Activated T-helper 2 cell treated with anti-CD3 and anti-CD28 coated beads, Interferon-gamma antibody, Interleukin-2, Interleukin-4, amounts not matched to agents 10 μg/mL and 5 μg/mL and 100 μg/mL, durations not matched to agents 14 hours and 24 hours and 36 hours (primary cell): ENCODE results near the gene CCDC167. TPM values are rescaled to one million over a fixed set of nuclear protein-coding genes. Genes with fewer than 3 reads are reported as not detected.

ENCODE experiments used
- DNase-seq: peaks from one replicate; pipeline ENCODE4 v3.0.0; 2021; ENCODE audit warnings: low spot score
- H3K27ac Mint-ChIP-seq: one replicate; pipeline ENCODE4 v1.8.0; 2021; ENCODE audit warnings: mixed read lengths
- H3K27me3 Mint-ChIP-seq: one replicate; pipeline ENCODE4 v1.8.0; 2021; ENCODE audit warnings: low read depth, mixed read lengths
- H3K36me3 Mint-ChIP-seq: one replicate; pipeline ENCODE4 v1.8.0; 2021; ENCODE audit warnings: low read depth, mixed read lengths
- H3K4me1 Mint-ChIP-seq: one replicate; pipeline ENCODE4 v1.8.0; 2021; ENCODE audit warnings: low read depth, mixed read lengths
- H3K4me3 Mint-ChIP-seq: one replicate; pipeline ENCODE4 v1.8.0; 2021; ENCODE audit warnings: low read depth, mild to moderate bottlenecking, moderate library complexity, mixed read lengths
- H3K9me3 Mint-ChIP-seq: one replicate; pipeline ENCODE4 v1.8.0; 2021; ENCODE audit warnings: mixed read lengths
- intact Hi-C: fragments of 100-400 bp; cut with micrococcal nuclease; formaldehyde crosslinking; loops from one replicate; pipeline ENCODE4 v1.15.1; 2023
- total RNA-seq: library from RNA; stranded (reverse); gene quantifications from 2 replicates; pipeline ENCODE4 v1.2.3, GENCODE V29; 2022

The CCDC167 gene
- total RNA-seq, 1 donor from 2014 or later, result 76.9 TPM

- Mint-ChIP-seq H3K9me3 (no peaks in the 10 kb centered on the region), H3K27ac (no peak overlapping the region), H3K27me3 (peaks cover 13% of the 10 kb centered on the region), H3K4me1 (peaks cover 2% of the 10 kb centered on the region), H3K36me3 (no peaks in the 10 kb centered on the region), H3K4me3 (no peak overlapping the region)
- intact Hi-C loops, result no loop called here
- DNase-seq, result no peak
These were observed 24.6 kb upstream of the CCDC167 start for GRCh38 chr6:37524025-37524969.

GRCh38 chr6:37523412-37523811 lies 23.7 kb upstream of the CCDC167 start:
- DNase-seq, result no peak
- Mint-ChIP-seq H3K36me3 (no peaks in the 10 kb centered on the region), H3K27me3 (peaks cover 13% of the 10 kb centered on the region), H3K9me3 (no peaks in the 10 kb centered on the region), H3K4me3 (no peak overlapping the region), H3K4me1 (peaks cover 9% of the 10 kb centered on the region), H3K27ac (no peak overlapping the region)
- intact Hi-C loops, result no loop called here

- Mint-ChIP-seq H3K27ac (no peak overlapping the region), H3K4me1 (peaks cover 15% of the 10 kb centered on the region), H3K27me3 (peaks cover 13% of the 10 kb centered on the region), H3K4me3 (no peak overlapping the region), H3K36me3 (no peaks in the 10 kb centered on the region), H3K9me3 (no peaks in the 10 kb centered on the region)
- intact Hi-C loops, result no loop called here
- DNase-seq, result no peak
These were observed 23.1 kb upstream of the CCDC167 start for GRCh38 chr6:37522836-37523235.

GRCh38 chr6:37521674-37522073 lies 22.0 kb upstream of the CCDC167 start:
- H3K9me3 Mint-ChIP-seq, result no peaks in the 10 kb centered on the region
- no peak overlapping the region for H3K27ac Mint-ChIP-seq
- intact Hi-C loops, result no loop called here
- H3K4me3 Mint-ChIP-seq, result no peak overlapping the region
- H3K36me3 Mint-ChIP-seq, result no peaks in the 10 kb centered on the region
- DNase-seq, result no peak
- H3K27me3 Mint-ChIP-seq, result peaks cover 6% of the 10 kb centered on the region
- peaks cover 26% of the 10 kb centered on the region for H3K4me1 Mint-ChIP-seq

DNA sequence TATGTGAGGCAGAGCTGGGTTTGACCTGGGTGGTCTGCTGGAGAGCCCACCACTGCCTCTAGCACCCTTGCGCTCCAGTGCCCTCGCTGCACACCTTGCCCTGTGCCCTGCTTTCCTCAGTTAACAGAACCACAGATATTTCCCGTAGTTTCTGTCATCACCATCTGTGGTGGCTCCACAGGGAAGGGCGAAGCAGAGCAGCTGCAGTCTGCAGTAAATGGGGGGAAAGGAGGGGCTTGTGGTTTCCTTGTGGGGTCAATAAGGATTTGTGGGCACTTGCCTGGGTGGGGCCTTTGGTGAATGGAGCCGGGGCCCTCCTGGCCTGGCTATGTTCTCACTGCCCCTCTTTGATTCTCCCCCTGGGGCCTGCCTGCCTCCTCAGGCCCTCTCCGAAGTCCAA lies 21.2 kb upstream of the CCDC167 start:
- peaks cover 4% of the 10 kb centered on the region for H3K27me3 Mint-ChIP-seq
- DNase-seq, result no peak
- no peaks in the 10 kb centered on the region for H3K36me3 Mint-ChIP-seq
- no peak overlapping the region for H3K27ac Mint-ChIP-seq
- H3K4me1 Mint-ChIP-seq, result peaks cover 34% of the 10 kb centered on the region
- H3K9me3 Mint-ChIP-seq, result no peaks in the 10 kb centered on the region
- H3K4me3 Mint-ChIP-seq, result no peak overlapping the region
- intact Hi-C loops, result no loop called here

DNA sequence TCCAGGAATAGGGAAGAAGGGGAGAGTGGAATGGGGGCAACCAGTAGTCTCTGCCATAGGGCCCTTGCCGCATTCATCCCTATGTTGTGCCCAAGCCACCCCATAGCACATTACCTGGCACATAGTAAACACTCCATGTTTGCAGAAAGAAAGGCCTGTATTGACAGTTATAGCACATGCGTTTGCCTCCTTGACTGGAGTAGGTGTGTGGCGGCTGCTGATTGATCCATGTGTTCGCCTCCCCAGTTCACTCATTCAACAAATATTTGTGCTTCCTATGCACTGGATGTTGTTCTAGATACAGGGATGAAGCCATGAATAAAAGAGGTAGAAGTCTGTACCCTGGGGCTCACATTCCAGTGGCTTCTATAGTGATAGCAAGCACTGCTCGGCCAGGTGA lies 19.8 kb upstream of the CCDC167 start:
- Mint-ChIP-seq H3K27me3 (no peaks in the 10 kb centered on the region), H3K9me3 (no peaks in the 10 kb centered on the region), H3K27ac (no peak overlapping the region), H3K4me1 (peaks cover 46% of the 10 kb centered on the region), H3K4me3 (no peak overlapping the region), H3K36me3 (no peaks in the 10 kb centered on the region)
- no peak for DNase-seq
- intact Hi-C loops, result loop anchor here (10.0 kb wide), 1 partner anchor 1595 kb away; the partner anchor contains the start of gene SAYSD1

GRCh38 chr6:37518116-37518515 lies 18.4 kb upstream of the CCDC167 start:
- intact Hi-C loops, result loop anchor here (10.0 kb wide), 1 partner anchor 1597 kb away; the partner anchor contains the start of gene SAYSD1
- H3K4me1 Mint-ChIP-seq, result peaks cover 54% of the 10 kb centered on the region
- no peaks in the 10 kb centered on the region for H3K27me3 Mint-ChIP-seq
- no peaks in the 10 kb centered on the region for H3K9me3 Mint-ChIP-seq
- no peak overlapping the region for H3K4me3 Mint-ChIP-seq
- H3K27ac Mint-ChIP-seq, result no peak overlapping the region
- H3K36me3 Mint-ChIP-seq, result no peaks in the 10 kb centered on the region
- no peak for DNase-seq

GRCh38 chr6:37517411-37517812 lies 17.7 kb upstream of the CCDC167 start:
- intact Hi-C loops, result loop anchor here (1.0 to 10.0 kb wide), 3 partner anchors 22 to 1597 kb away; partner anchors contain the start of gene SAYSD1
- H3K9me3 Mint-ChIP-seq, result no peaks in the 10 kb centered on the region

DNA sequence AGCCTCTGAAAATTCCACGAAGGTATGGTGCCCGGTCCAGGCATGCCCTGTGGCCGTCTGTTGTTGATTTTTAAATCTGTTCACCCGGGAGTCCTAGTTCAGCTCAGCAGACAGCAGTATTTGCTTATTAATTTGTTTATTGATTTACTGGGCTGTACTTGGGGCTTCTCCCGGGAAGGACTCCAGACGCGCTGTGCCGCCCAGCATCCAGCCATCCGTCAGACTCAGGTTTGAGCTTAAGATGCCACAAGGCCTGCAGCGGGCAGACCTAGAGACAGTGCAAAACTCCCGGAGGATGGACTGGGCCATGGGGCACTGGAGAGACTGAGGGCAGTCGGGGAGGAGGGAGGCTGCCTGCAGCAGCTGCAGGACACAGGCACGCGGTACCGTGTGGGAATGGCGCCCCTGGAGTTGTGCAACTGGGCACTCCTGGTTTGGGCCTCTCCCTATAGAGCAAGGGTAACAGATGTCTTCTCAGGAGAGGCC lies 17.3 kb upstream of the CCDC167 start:
- intact Hi-C loops, result loop anchor here (1.0 to 10.0 kb wide), 4 partner anchors 18 to 1598 kb away; partner anchors contain the start of genes CCDC167 and SAYSD1
- no peak for DNase-seq
- Mint-ChIP-seq H3K36me3 (no peaks in the 10 kb centered on the region), H3K4me3 (peak overlapping the region; percentile 69), H3K27ac (peak overlapping the region; percentile 87), H3K27me3 (no peaks in the 10 kb centered on the region), H3K9me3 (no peaks in the 10 kb centered on the region), H3K4me1 (peaks cover 54% of the 10 kb centered on the region)

More at GRCh38 chr6:37517411-37517812, 17.7 kb upstream of the CCDC167 start:
- Mint-ChIP-seq H3K36me3 (no peaks in the 10 kb centered on the region), H3K4me3 (peak overlapping the region; percentile 38), H3K4me1 (peaks cover 54% of the 10 kb centered on the region), H3K27me3 (no peaks in the 10 kb centered on the region), H3K27ac (peak overlapping the region; percentile 87)
- peak; percentile 70 for DNase-seq

GRCh38 chr6:37516076-37516919 lies 16.6 kb upstream of the CCDC167 start:
- Mint-ChIP-seq H3K9me3 (no peaks in the 10 kb centered on the region), H3K36me3 (no peaks in the 10 kb centered on the region), H3K4me1 (peaks cover 52% of the 10 kb centered on the region), H3K27ac (peak overlapping the region; percentile 86), H3K27me3 (no peaks in the 10 kb centered on the region), H3K4me3 (peak overlapping the region; percentile 69)
- intact Hi-C loops, result loop anchor here (1.0 to 10.0 kb wide), 2 partner anchors 17 to 1599 kb away; partner anchors contain the start of genes CCDC167 and SAYSD1
- peak; percentile 79 for DNase-seq

DNA sequence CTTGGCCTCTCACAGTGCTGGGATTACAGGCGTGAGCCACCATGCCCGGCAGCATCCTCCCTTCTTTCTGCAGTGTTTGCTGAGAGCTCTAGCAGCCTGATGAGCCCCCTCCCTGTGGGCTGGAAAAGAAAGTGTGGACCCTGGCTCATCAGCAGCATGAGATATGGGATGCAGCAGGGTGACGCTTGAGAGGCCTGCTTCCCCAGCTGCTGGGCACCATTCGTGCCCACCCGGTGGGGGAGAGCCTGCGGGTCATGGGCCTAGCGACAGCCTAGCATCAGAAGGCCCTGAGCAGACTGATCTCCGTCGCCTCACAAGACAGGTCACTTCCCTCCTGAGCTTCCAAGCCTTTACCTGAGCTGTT lies 16.0 kb upstream of the CCDC167 start:
- Mint-ChIP-seq H3K36me3 (no peaks in the 10 kb centered on the region), H3K4me1 (peaks cover 52% of the 10 kb centered on the region), H3K27me3 (no peaks in the 10 kb centered on the region), H3K4me3 (peak overlapping the region; percentile 69), H3K27ac (peak overlapping the region; percentile 86), H3K9me3 (no peaks in the 10 kb centered on the region)
- DNase-seq, result no peak
- intact Hi-C loops, result loop anchor here (1.0 to 10.0 kb wide), 2 partner anchors 16 to 1599 kb away; partner anchors contain the start of genes CCDC167 and SAYSD1

- Mint-ChIP-seq H3K36me3 (no peaks in the 10 kb centered on the region), H3K4me1 (peaks cover 52% of the 10 kb centered on the region), H3K9me3 (no peaks in the 10 kb centered on the region), H3K4me3 (no peak overlapping the region), H3K27me3 (no peaks in the 10 kb centered on the region), H3K27ac (peak overlapping the region; percentile 77)
- no peak for DNase-seq
- intact Hi-C loops, result loop anchor here (10.0 kb wide), 1 partner anchor 1600 kb away; the partner anchor contains the start of gene SAYSD1
These were observed 15.1 kb upstream of the CCDC167 start for GRCh38 chr6:37514837-37515236.
